Uterus (tissue), 4 donors: ENCODE measurements around the gene TRPV5. TPM values are rescaled to one million over a fixed set of nuclear protein-coding genes. Genes with fewer than 3 reads are reported as not detected.
"Not testable (repeated sequence)": the region's sequence is repeated elsewhere in the genome, so short reads cannot be mapped to it uniquely, and the experiment has no call there.

ENCODE experiments used
- DNase-seq, 2 donors: peaks; one replicate each; pipeline ENCODE4 v3.0.0-alpha.2; 2019 to 2020
- H3K27ac ChIP-seq, 2 donors: fragments of 200-600 bp; sonication (generic); 1 replicate in 1 of 2; 2 replicates in 1 of 2; pipeline ENCODE4 v1.5.1; 2016 to 2018
- H3K27me3 ChIP-seq, 2 donors: fragments of 200-600 bp; sonication (generic); one replicate each; pipeline ENCODE4 v1.5.1; 2018 to 2019; ENCODE audit warnings: control low read depth in 1 of 2
- H3K36me3 ChIP-seq, 2 donors: fragments of 200-600 bp; sonication (generic); one replicate each; pipeline ENCODE4 v1.5.1; 2019; ENCODE audit warnings: control low read depth in 1 of 2
- H3K4me1 ChIP-seq, 2 donors: fragments of 200-600 bp; sonication (generic); one replicate each; pipeline ENCODE4 v1.5.1; 2018 to 2019; ENCODE audit warnings: control low read depth in 1 of 2
- H3K4me3 ChIP-seq, 2 donors: fragments of 200-600 bp; sonication (generic); 1 replicate in 1 of 2; 2 replicates in 1 of 2; pipeline ENCODE4 v1.5.1; 2018 to 2019; ENCODE audit warnings: mild to moderate bottlenecking in 1 of 2
- H3K9me3 ChIP-seq, 2 donors: fragments of 200-600 bp; sonication (generic); one replicate each; pipeline ENCODE4 v1.5.1; 2019; ENCODE audit warnings: control low read depth in 1 of 2
- CTCF ChIP-seq, 4 experiments: fragments of 200-600 bp in 2 of 4; fragments of 450-650 bp in 2 of 4; sonication (generic) in 2 of 4; IDR thresholded peaks; one replicate each; pipeline ENCODE4 v1.5.1; 2016 to 2019; ENCODE audit warnings: antibody characterized with exemption in 4 of 4, mild to moderate bottlenecking in 2 of 4, moderate library complexity in 1 of 4
- POLR2A ChIP-seq, 2 donors: fragments of 450-650 bp; IDR thresholded peaks; one replicate each; pipeline ENCODE4 v1.6.1; 2016; ENCODE audit warnings: antibody characterized with exemption in 2 of 2, mild to moderate bottlenecking in 1 of 2, moderate library complexity in 1 of 2
- intact Hi-C: fragments of 100-400 bp; cut with DNase I; formaldehyde crosslinking; loops from one replicate; pipeline ENCODE4 v1.15.1; 2023; ENCODE audit warnings: low total_unique reads
- total RNA-seq, 4 donors: library from RNA; depleted of rRNA in 3 of 4; stranded (reverse); fragments of >200 nt in 3 of 4; gene quantifications; one replicate each; pipeline versions ENCODE4 v1.1.0 to v1.2.4, GENCODE V29; 2014 to 2023
- donor health status: DM: yes; HTN: yes; CAD: no.

Gene TRPV5
- under 1 TPM in 1 of 4 donors, not detected in 3; 0.34 TPM for total RNA-seq

GRCh38 chr7:142933624-142934023 lies at the start of gene TRPV5:
TRPV5 (minus strand) TSS chr7:142933746; CDS start chr7:142933459, 287 bp downstream.
- no peak for DNase-seq
- H3K27me3 ChIP-seq, result no peaks in the 10 kb centered on the region
- TF ChIP-seq CTCF (IDR thresholded peaks at IDR 0.05) (no peak), POLR2A (IDR thresholded peaks at IDR 0.05) (no peak)
- H3K4me3 ChIP-seq, result no peak within 1 kb of the TSS
- intact Hi-C loops, result no loop called here
- no peaks in the 10 kb centered on the region for H3K9me3 ChIP-seq
- H3K4me1 ChIP-seq, result no peaks in the 10 kb centered on the region
- no peak within 1 kb of the TSS for H3K27ac ChIP-seq
- no peaks in the 10 kb centered on the region for H3K36me3 ChIP-seq

- H3K4me1 ChIP-seq, H3K27ac ChIP-seq, H3K4me3 ChIP-seq, H3K9me3 ChIP-seq, intact Hi-C loops, H3K36me3 ChIP-seq, H3K27me3 ChIP-seq, DNase-seq: not testable (repeated sequence)
These were observed 44.9 kb upstream of the TRPV5 start for GRCh38 chr7:142978402-142978801.

- DNase-seq, result no peak
- Histone ChIP-seq H3K9me3 (no peaks in the 10 kb centered on the region), H3K27ac (no peak overlapping the region), H3K4me1 (no peaks in the 10 kb centered on the region), H3K36me3 (no peaks in the 10 kb centered on the region), H3K27me3 (no peaks in the 10 kb centered on the region), H3K4me3 (no peak overlapping the region)
- intact Hi-C loops, result no loop called here
- no peak for TF ChIP-seq CTCF (IDR thresholded peaks at IDR 0.05)
These were observed 41.1 kb upstream of the TRPV5 start for GRCh38 chr7:142974626-142975025.

GRCh38 chr7:142969183-142969582 lies 35.6 kb upstream of the TRPV5 start:
- DNase-seq, result no peak
- Histone ChIP-seq H3K36me3 (no peaks in the 10 kb centered on the region), H3K27ac (no peak overlapping the region), H3K4me1 (no peaks in the 10 kb centered on the region), H3K9me3 (no peaks in the 10 kb centered on the region), H3K27me3 (no peaks in the 10 kb centered on the region), H3K4me3 (no peak overlapping the region)
- intact Hi-C loops, result no loop called here
- TF ChIP-seq CTCF (IDR thresholded peaks at IDR 0.05), result no peak
- no peak for TF ChIP-seq POLR2A (IDR thresholded peaks at IDR 0.05)

- H3K36me3 ChIP-seq, result no peaks in the 10 kb centered on the region
- intact Hi-C loops, result no loop called here
- no peak overlapping the region for H3K4me3 ChIP-seq
- no peak for TF ChIP-seq POLR2A (IDR thresholded peaks at IDR 0.05)
- TF ChIP-seq CTCF (IDR thresholded peaks at IDR 0.05), result no peak
- no peak overlapping the region for H3K27ac ChIP-seq
- no peaks in the 10 kb centered on the region for H3K27me3 ChIP-seq
- no peaks in the 10 kb centered on the region for H3K4me1 ChIP-seq
- DNase-seq, result no peak
- H3K9me3 ChIP-seq, result no peaks in the 10 kb centered on the region
These were observed 34.7 kb upstream of the TRPV5 start for GRCh38 chr7:142968229-142968628.
